Transverse colon (tissue), 3 donors: ENCODE data around the gene SEC14L6.

Experiments
- CTCF ChIP-seq, 5 experiments: fragments of 200-600 bp in 3 of 5; fragments of 450-650 bp in 2 of 5; sonication (generic) in 3 of 5; IDR thresholded peaks; 1 replicate in 2 of 5; 2 replicates in 3 of 5; pipeline ENCODE4 v1.5.1; 2016 to 2017; ENCODE audit warnings: antibody characterized with exemption in 5 of 5, inconsistent platforms in 3 of 5, mild to moderate bottlenecking in 2 of 5, moderate library complexity in 1 of 5
- EP300 ChIP-seq: sonication (generic); formaldehyde crosslinking; IDR thresholded peaks from one replicate; pipeline ENCODE4 v1.6.1; 2017; ENCODE audit warnings: antibody characterized with exemption, low read depth
- POLR2A ChIP-seq: fragments of 450-650 bp; IDR thresholded peaks from one replicate; pipeline ENCODE4 v1.6.1; 2016; ENCODE audit warnings: antibody characterized with exemption, mild to moderate bottlenecking, moderate library complexity

- TF ChIP-seq CTCF (IDR thresholded peaks at IDR 0.05) (no peak), EP300 (no peak), POLR2A (no peak)
Observed at GRCh38 chr22:30568137-30568805, 21.7 kb upstream of the SEC14L6 start.
